ENCODE measurements around the gene EPB41L2. TPM values are rescaled to one million over a fixed set of nuclear protein-coding genes. Genes with fewer than 3 reads are reported as not detected.

Gene EPB41L2
- total RNA-seq, 2 donors from 2014 or later: 160 to 189 TPM

- no peak for DNase-seq
- H3K9ac ChIP-seq (ENCODE audit: extremely low read depth, low read length, poor library complexity, severe bottlenecking): peak overlapping the region; percentile 9
- H3K27ac ChIP-seq (ENCODE audit: low read depth, low read length): peak overlapping the region; percentile 57
- Mint-ChIP-seq H3K36me3 (ENCODE audit: low read depth) (peaks cover 2% of the 10 kb centered on the region), H3K4me1 (peaks cover 83% of the 10 kb centered on the region), H3K9me3 (peaks cover 3% of the 10 kb centered on the region), H3K27me3 (ENCODE audit: insufficient read depth) (no peaks in the 10 kb centered on the region), H3K4me3 (peak overlapping the region; percentile 3), H3K27ac (peak overlapping the region; percentile 80)
- 37 to 54% methylated on average over 3 to 6 of the region's 6 CpGs for WGBS, 2 experiments (ENCODE audit: insufficient coverage in 1 of 2, insufficient read length in 1 of 2)
- no peaks in the 10 kb centered on the region for H3K27me3 ChIP-seq (ENCODE audit: control insufficient read depth, insufficient read depth, low read length, poor library complexity, severe bottlenecking)
- H3K4me3 ChIP-seq (ENCODE audit: low read length): peak overlapping the region; percentile 43
- H3K4me1 ChIP-seq (ENCODE audit: control insufficient read depth, insufficient read depth, low read length): peaks cover 14% of the 10 kb centered on the region
- no peak for TF ChIP-seq CTCF (conservative IDR thresholded peaks at IDR 0.05)
- peaks cover 12% of the 10 kb centered on the region for H3K9me3 ChIP-seq (ENCODE audit: control insufficient read depth, low read length)
- H3K36me3 ChIP-seq (ENCODE audit: control insufficient read depth, insufficient read depth, low read length): peaks cover 10% of the 10 kb centered on the region
Observed at GRCh38 chr6:130997061-130997753, 65.8 kb downstream of the EPB41L2 start.

GRCh38 chr6:130996635-130997034 is 66.4 kb downstream of the EPB41L2 start:
- no peak overlapping the region for H3K9ac ChIP-seq (ENCODE audit: extremely low read depth, low read length, poor library complexity, severe bottlenecking)
- Mint-ChIP-seq H3K36me3 (ENCODE audit: low read depth) (peaks cover 3% of the 10 kb centered on the region), H3K27me3 (ENCODE audit: insufficient read depth) (no peaks in the 10 kb centered on the region), H3K9me3 (peaks cover 3% of the 10 kb centered on the region), H3K4me3 (no peak overlapping the region), H3K27ac (no peak overlapping the region), H3K4me1 (peaks cover 80% of the 10 kb centered on the region)
- no peak for DNase-seq
- no peaks in the 10 kb centered on the region for H3K27me3 ChIP-seq (ENCODE audit: control insufficient read depth, insufficient read depth, low read length, poor library complexity, severe bottlenecking)
- peaks cover 15% of the 10 kb centered on the region for H3K9me3 ChIP-seq (ENCODE audit: control insufficient read depth, low read length)
- TF ChIP-seq CTCF (conservative IDR thresholded peaks at IDR 0.05): no peak
- peaks cover 14% of the 10 kb centered on the region for H3K4me1 ChIP-seq (ENCODE audit: control insufficient read depth, insufficient read depth, low read length)
- H3K36me3 ChIP-seq (ENCODE audit: control insufficient read depth, insufficient read depth, low read length): peaks cover 15% of the 10 kb centered on the region
- peak overlapping the region; percentile 43 for H3K4me3 ChIP-seq (ENCODE audit: low read length)
- H3K27ac ChIP-seq (ENCODE audit: low read depth, low read length): peak overlapping the region; percentile 57
- 83 to 94% methylated on average over 1 of the region's 1 CpG for WGBS, 2 experiments (ENCODE audit: insufficient coverage in 1 of 2, insufficient read length in 1 of 2)

- Histone ChIP-seq H3K4me1 (ENCODE audit: control insufficient read depth, insufficient read depth, low read length) (peaks cover 14% of the 10 kb centered on the region), H3K4me3 (ENCODE audit: low read length) (peak overlapping the region; percentile 43), H3K27ac (ENCODE audit: low read depth, low read length) (no peak overlapping the region), H3K36me3 (ENCODE audit: control insufficient read depth, insufficient read depth, low read length) (peaks cover 15% of the 10 kb centered on the region), H3K9ac (ENCODE audit: extremely low read depth, low read length, poor library complexity, severe bottlenecking) (no peak overlapping the region), H3K9me3 (ENCODE audit: control insufficient read depth, low read length) (peaks cover 20% of the 10 kb centered on the region), H3K27me3 (ENCODE audit: control insufficient read depth, insufficient read depth, low read length, poor library complexity, severe bottlenecking) (no peaks in the 10 kb centered on the region)
- no peak overlapping the region for H3K4me3 Mint-ChIP-seq
- WGBS, 2 experiments (ENCODE audit: insufficient coverage in 1 of 2, insufficient read length in 1 of 2): 95% methylated on average over 2 of the region's 2 CpGs; no CpG with 5 or more reads in 1 of the 2 experiments
- peaks cover 77% of the 10 kb centered on the region for H3K4me1 Mint-ChIP-seq
- no peaks in the 10 kb centered on the region for H3K27me3 Mint-ChIP-seq (ENCODE audit: insufficient read depth)
- no peak for TF ChIP-seq CTCF (conservative IDR thresholded peaks at IDR 0.05)
- H3K27ac Mint-ChIP-seq: peak overlapping the region; percentile 1
- DNase-seq: no peak
- peaks cover 9% of the 10 kb centered on the region for H3K36me3 Mint-ChIP-seq (ENCODE audit: low read depth)
- peaks cover 6% of the 10 kb centered on the region for H3K9me3 Mint-ChIP-seq
Observed at GRCh38 chr6:130995783-130996447, 67.1 kb downstream of the EPB41L2 start.

Measured in endodermal cell (in vitro differentiated cells).